Ramos (cell line): ENCODE measurements around the gene GAS7.
"Not testable (repeated sequence)": the region's sequence is repeated elsewhere in the genome, so short reads cannot be mapped to it uniquely, and the experiment has no call there.

Source experiments
- in situ Hi-C: fragments of 300-500 bp; cut with MboI; formaldehyde crosslinking; loops from one replicate; pipeline ENCODE4 v1.14.3; 2022; ENCODE audit warnings: low sequenced_read_pairs; ENCODE audit not compliant: unreplicated experiment

GAS7 gene

DNA sequence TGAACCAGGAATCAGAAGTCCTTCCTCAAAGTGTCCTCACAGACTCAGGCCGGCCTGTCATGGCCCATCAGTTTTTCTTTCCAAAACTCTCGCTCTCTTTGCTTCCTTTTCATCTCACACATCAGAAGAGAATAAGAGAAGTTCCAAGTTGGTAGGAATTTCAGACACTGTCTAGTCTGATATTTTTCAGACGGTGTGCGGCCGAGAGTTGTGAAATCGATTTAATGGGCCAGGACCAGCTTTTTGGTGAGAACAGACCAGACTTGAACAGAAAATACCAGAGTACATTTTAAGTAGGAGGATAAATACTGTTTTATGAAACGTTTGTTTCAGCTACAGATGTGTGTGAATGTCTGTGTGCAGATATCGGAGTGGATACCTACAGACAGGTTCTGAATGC is 268.5 kb downstream of the GAS7 start:
- in situ Hi-C loops = no loop called here

DNA sequence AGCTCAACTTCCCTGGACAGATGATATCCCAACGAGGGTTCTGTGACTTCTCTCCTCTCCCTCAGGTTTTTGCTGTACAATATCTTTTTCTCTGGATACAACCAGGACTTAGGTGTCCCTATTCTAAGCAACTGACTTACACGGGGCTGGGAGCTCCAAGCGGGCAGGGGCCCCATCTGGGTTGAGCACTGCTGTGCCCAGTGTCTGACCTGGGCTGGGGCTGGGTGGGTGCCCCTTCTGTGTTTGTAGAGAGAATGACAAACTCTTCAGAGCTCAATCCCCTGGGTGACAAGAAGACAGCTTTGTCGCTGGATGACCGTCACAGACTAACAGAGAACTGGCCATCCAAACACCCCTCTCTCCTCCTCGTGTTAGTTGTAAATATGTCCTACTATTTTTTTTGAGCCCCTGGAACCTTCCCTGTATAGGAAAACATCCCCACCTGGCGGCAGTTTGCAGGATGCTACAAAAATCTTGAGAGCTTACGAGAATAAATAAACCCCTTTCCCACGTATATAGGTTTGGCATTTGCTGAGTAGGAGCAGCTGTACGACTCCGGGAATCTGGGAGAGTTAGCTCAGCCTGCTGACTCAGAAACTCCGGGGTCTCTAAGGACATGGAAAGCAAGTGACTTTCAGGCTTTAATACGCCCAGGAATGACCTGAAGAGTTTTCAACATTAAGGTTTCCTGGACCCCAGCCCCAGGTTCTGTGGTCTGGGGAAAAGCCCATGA is 269.6 kb downstream of the GAS7 start:
- in situ Hi-C loops = no loop called here

DNA sequence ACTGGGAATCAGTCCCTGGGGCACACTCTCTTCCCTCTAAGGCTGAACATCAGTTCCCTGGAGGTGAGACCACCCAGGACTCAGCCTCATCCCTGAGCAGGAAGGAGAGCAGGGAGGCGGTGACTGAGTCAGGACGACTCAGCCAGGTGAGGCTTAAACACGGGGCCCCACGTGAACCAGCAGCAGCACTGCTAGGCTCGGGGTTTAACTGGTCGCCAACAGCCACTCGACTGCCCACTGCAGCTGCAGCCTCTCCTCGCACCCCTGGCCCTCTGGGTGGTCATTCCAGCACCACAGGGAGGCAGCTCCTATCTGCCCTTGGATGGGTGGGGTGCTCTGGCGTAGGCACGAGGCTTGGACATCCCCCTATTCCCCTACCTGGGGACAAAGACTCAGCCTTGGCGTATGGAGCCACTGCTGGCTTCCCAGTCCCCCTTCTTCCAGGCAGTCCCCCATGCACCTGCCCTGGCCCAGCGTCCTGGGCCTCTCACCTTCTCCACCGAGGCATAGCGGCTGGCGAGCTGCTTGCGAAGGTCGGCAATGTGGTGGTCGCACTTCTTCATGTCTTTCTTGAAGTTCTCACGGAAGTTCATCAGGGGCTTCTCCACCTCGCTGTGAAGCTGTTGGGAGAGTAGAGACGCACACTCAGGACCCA is 272.1 kb downstream of the GAS7 start:
- in situ Hi-C loops = no loop called here

DNA sequence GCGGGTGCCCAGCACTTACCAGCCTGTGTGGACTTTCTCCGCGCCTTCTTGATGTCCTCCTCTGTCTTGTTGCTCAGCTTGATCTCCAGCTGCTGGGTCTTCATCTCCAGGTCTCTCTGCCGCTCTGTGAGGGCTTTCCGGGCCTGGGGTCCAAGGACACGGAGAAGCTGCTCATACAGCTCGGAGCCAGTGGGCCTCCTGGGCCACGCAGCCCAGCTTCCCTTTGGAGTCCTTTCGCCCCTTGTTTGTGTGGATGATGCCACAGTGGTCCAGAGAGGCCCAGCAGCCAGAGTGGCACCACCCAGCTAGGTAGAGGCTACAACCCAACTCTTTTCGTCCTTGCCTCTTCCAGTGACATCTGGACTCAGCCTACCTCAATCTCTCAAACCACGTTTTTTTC is 272.9 kb downstream of the GAS7 start:
- in situ Hi-C loops = no loop called here

DNA sequence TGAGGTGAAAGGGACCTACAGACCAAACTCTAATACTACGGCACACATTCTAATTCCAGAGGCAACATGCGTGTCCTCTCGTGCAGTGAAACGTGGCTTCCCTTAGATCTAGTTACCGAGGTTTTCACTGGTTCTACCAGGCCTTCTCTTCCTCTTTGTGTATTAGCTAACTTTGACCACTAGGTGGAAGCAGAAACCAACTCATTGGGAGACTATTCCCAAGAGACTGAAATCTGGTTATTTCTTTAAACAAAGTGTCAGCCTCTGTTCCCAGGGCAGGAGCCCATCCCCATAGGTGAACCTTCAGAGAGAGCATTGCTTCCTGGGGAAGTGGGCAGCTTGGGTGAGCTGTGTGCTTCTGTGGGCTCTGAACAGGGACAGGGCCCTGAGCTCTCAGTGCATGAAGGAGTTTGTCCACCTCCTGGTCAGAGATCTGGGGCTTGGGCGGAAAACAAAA is 273.6 kb downstream of the GAS7 start:
- in situ Hi-C loops = no loop called here

DNA sequence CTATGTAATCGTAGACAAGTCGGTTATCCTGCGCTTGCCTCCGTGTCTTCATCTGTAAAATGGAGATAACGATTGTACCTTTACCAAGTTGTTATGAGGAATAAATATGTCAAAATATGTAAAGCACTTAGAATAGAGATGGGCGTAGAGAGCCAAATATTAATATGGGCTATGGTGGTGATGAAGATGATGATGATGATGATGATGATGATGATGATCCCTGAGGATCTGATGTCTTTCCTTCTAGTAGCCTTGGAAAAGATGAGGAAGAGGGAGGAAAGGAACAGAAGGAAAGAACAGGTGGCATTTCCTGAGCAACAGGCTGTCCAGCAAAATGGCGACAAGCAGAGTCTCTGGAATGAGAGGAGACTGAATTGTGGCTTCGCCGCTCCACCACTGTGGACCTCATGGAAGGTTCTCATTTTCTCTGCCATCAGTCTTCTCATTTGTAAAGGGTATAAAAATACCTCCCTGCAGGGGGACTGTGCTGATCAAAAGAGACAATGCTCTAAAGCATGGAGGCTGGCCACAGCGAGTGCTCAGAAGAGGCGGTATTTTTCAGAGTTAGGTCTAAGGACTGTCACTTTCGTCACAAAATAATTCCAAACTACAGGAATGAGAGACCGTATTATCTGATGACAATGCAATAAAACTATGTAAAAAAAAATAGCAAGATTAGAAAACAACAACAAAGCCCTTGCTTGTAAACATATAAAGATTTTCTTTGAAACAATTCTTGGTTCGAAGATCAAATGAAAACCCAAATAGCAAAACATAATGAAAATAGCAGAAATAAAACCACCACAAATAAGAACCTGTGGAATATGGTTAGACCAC is 276.2 kb downstream of the GAS7 start:
- in situ Hi-C loops = no loop called here

DNA sequence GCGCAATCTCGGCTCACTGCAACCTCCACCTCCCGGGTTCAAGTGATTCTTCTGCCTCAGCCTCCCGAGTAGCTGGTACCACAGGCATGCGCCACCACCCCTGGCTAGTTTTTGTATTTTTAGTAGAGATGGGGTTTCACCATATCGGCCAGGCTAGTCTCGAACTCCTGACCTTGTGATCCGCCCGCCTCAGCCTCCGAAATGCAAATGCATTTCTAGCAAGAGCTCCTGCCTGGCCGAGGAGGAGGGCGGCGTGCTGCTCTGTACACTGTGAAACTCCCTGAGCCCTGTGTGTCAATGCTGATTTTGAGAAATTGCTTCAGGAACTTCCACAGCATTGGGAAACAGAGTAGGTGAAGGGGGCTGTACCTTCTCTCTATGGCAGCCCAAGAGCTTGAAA is 277.2 kb downstream of the GAS7 start:
- in situ Hi-C loops = not testable (repeated sequence)

DNA sequence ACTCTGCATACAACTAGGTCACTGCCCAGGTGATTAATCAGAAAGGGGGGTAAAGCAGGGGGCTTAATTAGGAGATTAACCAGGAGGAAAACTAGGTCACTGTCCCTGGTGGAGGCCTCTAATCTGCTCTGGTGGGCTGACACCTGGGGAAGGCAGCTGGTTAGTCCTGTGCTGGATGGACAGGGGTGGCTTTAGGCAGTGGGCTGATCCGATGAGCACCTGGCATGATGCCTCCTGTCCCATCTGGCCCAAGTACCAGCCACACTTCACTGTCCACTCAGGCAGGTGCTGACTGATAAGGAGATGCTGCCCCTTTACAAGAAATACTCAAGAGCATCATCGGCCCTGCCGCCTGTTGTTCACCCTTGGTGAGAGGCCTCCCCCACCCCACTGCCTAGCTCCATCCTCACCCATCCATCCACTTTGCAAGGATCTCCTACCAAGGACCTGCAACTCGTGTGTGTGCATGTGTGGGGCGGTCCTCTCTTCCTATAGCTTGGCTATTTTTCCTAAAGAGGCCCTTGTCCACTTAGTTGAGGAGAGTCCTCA is 279.5 kb downstream of the GAS7 start:
- in situ Hi-C loops = no loop called here

DNA sequence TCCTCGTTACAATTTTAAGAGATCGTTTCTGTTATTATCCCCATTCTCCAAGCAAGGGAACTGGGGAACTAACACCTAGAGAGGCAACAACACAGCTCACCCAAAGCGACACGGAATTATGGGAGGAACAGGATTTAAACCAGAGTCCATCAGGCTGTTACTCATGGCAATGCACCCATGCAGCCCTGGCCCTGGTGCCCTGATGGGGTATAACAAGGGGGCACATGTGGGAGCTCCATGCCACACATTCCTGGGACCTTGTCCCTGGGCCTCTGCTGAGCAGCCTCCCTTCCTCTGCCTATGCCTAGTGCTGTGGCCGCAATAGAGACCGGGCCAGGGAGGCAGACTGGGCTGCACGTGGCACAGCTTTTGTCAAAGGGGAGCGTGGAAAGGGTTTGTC is 280.1 kb downstream of the GAS7 start:
- in situ Hi-C loops = no loop called here

DNA sequence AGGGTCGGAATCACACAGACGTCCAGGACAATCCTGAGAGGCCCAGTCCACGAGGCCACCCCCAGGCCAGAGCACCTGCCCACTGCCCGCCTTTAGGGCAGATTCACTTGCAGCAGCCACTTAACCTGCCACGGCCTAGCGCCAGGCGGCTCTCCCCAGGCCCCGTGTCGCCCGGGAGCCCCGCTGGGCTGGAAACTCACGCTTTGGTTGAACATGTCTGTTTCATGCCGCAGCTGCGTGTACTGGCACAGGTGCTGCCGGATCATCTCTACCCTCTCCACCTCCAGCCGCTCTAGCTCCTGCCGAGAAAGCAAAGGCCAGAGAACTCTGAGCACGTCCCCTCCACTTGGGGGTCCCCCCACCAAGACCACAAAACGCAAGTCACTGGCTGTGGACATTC is 280.6 kb downstream of the GAS7 start:
- in situ Hi-C loops = no loop called here

DNA sequence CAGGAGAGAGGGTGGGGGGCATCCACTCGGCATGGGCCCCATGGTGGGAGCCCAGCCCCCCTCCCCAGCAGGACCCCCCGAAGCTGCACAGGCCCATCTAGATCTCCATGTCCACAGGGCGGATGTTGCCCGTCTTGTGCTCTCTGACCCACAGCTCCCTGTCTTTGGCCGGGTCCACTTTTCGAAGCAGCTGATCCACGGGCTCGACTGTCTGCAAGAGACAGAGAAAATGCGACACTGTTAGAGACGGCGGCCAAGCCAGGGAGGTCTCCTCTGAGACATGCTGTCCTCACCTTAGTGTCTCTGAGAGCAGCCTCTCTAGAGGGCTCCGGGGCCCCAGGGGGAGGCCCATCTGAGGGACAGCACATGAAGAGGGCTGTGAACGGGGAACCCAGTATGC is 281.3 kb downstream of the GAS7 start:
- in situ Hi-C loops = no loop called here

DNA sequence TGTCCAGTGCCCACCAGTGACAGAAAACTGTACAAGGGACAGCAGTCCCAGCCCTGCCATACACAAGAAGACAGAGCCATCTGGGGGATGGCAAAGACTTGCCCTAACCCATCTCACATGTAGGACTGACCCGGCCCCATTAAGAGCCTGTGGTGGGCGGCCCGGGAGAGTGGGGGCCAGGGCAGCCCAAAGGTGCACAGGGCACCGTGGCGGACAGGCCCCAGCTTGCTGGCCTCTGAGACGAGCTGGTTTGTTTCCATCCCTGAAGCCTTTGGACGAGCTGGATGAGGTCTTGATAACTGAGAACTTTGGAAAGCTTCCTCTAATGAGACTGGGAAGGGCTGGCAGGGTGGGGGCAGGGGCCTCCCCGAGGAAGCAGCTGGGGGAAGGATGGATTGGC is 282.3 kb downstream of the GAS7 start:
- in situ Hi-C loops = no loop called here

DNA sequence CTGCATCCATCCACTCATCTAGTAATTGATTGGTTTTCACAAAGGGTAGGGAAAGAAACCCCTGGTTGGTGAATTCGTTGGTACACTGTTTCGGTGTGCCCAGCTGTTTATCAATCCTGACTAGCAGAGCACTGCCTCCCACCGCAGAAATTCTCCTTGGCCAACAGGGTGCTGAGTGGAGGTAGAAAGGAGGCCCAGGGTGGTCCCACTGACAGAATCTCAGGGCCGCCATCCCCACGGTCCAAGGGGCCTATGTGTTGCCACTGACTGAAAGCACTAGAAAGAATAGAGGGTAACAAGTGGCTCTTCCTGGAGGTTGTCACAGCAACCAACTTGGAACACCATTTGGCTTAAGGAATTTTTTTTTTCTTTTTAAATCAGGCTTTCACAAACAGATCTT is 284.9 kb downstream of the GAS7 start:
- in situ Hi-C loops = no loop called here

DNA sequence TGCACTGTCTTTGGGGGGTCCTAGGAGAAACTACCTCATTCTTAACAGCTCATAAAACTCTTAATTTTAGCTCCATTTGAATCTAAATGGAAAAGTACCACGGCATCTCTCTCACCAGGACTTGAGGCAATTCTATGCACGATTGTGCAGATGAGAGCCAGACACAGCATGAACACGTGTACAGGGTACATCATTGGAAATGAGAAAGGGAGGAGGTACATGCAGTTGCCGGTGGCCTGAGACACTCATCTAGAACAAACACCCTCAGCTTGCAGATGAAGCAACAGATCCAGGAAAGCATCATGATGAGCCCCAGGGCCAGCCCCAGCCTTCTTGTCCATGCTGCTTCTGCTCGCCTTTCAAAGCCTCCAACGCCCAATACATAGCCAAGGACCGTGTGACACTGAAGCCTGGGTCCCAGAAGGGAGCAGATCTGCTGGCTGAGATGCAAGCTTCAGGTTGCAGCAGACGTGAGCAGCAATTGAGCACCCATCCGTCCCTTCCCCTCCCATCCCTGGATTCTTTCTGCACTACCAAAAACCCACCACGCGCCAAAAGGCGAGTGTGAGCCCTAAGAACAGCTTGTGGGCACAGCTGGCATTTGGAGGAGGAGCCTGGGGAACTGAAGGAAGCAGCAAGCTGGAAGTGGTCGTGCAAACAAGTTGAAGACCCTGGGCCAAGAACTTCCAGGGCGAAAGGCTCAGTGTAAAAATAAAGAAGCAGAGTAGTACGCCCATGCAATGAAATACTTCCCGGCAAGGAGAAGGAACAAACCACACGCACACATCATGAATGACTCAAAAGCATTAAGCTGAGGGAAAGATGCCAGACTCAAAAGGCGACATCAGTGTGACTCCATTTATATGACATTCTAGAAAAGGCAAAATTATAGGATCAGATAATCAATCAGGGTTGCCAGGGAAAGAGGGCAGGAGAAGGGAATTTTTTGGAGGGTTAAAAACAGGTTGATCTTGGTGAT is 286.0 kb downstream of the GAS7 start:
- in situ Hi-C loops = no loop called here

DNA sequence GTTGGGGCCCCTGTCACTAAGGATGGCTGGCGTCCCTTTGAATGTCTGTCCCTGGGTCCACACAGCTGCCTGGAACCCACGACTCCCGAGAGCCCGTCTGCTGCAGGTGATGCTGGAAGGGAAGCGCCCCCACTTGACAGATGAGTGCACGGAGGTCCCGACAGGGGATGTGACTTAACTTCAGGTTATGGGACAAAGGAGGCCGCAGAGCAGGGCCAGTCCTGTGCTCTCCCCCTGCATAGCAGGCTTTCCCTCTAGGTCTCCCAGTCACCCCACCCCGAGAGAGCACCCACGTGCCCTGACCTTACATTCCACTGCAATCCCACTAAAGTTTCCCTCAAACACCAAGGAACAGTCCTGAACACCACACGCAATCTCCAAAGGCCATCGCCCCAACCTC is 287.3 kb downstream of the GAS7 start:
- in situ Hi-C loops = no loop called here

DNA sequence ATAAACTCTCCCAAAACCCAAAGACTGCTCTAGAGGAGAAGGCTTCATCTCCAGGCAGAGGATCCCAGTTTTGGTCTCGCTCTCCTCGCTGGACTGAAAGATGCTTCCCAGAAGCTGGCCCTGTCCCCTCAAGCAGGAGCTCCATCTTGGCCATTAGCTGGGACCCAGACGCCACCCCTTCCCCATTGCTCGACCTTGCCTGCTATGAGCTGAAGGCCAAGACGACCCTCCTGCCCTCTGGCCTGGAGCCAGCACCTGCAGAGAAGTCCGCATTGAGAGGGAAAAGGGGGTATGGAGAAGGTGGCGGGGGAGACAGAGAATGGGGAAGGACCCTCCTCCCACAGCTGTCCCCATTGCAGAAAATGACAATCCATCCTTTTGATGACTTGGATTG is 289.8 kb downstream of the GAS7 start:
- in situ Hi-C loops = no loop called here

DNA sequence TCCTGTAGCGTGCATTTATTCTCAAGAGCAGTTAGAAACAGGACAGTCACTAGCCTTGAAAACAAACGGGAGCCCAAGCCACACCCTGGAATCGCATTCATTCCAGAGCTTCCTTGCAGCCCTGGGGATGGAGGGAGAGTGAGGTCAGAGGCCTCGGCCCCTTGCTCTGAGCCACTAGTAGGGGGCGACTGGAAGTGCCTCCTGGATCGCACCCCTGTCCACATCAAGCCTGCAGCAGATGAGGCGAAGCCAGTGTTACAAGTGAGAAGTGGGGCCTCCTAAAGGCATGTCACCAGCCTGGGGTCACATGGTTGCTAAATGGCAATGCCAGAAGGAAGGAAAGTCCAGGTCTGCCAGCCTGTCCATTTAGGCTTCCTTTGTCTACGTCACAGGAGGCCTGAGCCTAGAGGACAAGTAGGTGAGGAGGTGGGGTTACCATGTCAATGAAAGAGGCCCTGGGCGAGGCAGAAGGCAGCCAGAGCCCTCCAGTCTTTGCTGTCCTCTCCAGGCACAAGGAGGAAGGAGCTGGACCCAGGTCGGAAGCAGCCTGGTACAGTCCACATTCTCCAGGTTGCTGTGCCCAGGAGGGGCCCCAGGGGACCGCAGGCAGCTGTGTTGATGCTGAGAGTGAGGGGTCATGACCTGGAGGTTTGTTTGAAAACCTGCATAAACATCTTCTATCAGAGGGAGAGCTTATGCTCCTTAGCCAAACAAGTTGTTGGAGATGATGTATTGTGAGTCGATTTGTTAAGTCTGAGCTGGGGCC is 290.3 kb downstream of the GAS7 start:
- in situ Hi-C loops = no loop called here

DNA sequence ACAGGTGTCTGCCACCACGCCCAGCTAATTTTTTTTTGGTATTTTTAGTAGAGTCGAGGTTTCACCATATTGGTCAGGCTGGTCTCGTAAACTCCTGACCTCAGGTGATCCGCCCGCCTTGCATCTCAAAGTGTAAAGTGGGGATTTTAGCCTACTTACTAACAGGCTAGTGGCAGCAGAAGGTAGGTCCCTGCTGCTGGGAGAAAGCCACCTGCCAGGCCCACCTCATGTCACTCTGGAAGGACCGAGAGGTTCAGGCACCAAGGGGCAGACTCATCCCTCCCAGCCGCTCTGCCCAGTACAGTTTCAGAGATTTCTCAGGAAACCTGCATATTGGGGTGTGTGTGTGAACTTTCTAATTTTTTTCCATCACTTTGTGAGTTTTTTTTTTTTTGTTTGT is 291.3 kb downstream of the GAS7 start:
- in situ Hi-C loops = no loop called here

DNA sequence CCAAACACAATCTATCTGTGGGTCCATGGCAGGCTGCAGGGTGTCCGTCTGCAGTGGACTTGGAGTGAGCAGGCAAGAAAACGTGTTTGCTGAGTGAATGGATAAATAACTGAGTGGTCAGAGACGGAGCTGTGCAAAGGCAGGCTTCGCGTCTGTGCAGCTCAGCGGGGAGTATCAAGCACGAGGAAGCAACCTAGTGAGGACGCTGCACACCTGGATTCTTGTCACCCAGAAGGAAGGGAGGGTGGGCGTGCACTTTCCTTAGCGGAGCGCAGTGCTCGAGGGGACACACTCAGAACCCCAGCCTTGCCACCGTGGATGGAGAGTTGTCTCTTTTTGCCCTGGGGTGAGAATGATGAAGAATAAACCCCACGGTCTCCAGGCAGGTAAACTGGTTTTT is 291.8 kb downstream of the GAS7 start:
- in situ Hi-C loops = no loop called here
